Measurements from ENCODE around the gene APBB2.
A peak's percentile ranks its signal among the peaks of the same experiment; 100 is the strongest.

Gene APBB2

DNA sequence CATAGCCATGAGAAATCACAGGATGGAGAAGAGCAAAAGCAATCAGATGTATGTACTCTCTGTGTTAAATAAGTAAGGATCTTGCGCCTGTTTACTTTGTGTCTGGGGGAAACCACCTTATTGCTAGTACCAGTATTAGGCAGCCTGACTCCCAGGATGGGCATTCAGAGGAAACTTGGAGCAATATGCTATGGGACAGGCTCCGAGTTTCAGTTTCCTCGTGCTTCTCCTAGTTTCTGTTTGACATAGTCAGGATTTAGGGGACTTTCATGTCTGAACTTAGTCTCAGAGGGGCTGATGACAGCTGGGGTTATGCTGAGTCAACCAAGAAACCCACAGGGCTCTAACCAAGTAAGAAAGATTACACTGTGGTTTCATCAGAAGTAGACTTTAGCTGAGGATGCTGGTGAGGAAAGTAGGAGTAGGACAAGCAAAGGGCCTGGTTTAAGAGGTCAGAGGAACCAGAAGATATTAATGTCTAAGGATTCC, 451.1 kb downstream of the APBB2 start:
- no peak overlapping the region for H3K27ac ChIP-seq (ENCODE audit: poor library complexity, severe bottlenecking)
- no peaks in the 10 kb centered on the region for H3K27me3 ChIP-seq (ENCODE audit: insufficient read depth, poor library complexity, severe bottlenecking)
- peak; percentile 36; the same call in 2 of the 3 replicates for ATAC-seq (ENCODE audit: low read depth)
- no peak overlapping the region for H3K4me3 ChIP-seq (ENCODE audit: severe bottlenecking)
- TF ChIP-seq, protein P1, sequence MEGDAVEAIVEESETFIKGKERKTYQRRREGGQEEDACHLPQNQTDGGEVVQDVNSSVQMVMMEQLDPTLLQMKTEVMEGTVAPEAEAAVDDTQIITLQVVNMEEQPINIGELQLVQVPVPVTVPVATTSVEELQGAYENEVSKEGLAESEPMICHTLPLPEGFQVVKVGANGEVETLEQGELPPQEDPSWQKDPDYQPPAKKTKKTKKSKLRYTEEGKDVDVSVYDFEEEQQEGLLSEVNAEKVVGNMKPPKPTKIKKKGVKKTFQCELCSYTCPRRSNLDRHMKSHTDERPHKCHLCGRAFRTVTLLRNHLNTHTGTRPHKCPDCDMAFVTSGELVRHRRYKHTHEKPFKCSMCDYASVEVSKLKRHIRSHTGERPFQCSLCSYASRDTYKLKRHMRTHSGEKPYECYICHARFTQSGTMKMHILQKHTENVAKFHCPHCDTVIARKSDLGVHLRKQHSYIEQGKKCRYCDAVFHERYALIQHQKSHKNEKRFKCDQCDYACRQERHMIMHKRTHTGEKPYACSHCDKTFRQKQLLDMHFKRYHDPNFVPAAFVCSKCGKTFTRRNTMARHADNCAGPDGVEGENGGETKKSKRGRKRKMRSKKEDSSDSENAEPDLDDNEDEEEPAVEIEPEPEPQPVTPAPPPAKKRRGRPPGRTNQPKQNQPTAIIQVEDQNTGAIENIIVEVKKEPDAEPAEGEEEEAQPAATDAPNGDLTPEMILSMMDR (IDR thresholded peaks at IDR 0.05; ENCODE audit: poor library complexity, severe bottlenecking) = no peak
- H3K4me1 ChIP-seq (ENCODE audit: insufficient read depth, poor library complexity, severe bottlenecking) = no peaks in the 10 kb centered on the region
- no peak for DNase-seq (ENCODE audit: low spot score)
- no peaks in the 10 kb centered on the region for H3K9me3 ChIP-seq (ENCODE audit: severe bottlenecking)
- no peaks in the 10 kb centered on the region for H3K36me3 ChIP-seq (ENCODE audit: low read depth)

Data from RWPE2 (cell line).